ENCODE data around the gene HIVEP2.

Gene HIVEP2

GRCh38 chr6:142773859-142774648 lies 170.9 kb downstream of the HIVEP2 start:
- DNase-seq (ENCODE audit: low read depth) = no peak

DNA sequence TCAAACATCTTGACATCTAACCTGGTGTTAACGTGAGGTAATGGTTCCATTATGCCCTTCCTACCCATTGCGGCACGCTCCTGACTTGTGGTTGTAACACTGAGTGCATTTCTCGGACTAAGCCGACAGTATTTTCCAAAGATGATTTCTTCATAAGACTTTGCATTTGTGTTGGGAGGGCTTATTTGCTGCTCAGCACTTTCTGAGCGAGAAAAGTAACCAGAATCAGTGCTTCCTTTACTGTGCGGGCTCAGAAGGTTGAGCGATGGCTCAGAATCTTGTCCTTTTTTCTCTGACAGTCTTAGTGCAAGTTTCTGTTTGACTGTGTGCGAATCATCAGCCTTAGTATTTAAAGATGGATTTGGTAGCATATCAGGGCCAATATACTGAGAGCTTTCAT lies 171.7 kb downstream of the HIVEP2 start:
- no peak for DNase-seq (ENCODE audit: low read depth)

DNA sequence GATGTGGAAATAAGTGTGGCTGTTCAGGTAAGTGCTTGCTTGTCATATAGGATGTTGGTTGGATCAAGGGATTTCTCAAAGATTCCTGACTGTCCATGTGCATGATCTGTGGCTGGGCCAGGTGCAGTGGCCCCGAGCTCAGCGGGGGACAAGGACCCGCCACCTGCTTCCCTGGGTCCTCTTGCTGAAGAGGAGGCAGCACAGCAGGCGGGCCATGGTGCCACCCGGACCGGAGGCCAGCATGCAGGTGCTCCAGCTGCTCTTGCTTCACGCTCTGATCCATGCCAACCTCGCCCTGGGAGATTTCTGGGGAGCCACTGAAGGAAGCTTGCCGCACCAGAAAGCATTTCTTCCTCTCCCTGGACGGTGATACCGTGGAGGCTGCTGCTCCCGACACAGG lies 173.8 kb downstream of the HIVEP2 start:
- DNase-seq (ENCODE audit: low read depth) = no peak

DNA sequence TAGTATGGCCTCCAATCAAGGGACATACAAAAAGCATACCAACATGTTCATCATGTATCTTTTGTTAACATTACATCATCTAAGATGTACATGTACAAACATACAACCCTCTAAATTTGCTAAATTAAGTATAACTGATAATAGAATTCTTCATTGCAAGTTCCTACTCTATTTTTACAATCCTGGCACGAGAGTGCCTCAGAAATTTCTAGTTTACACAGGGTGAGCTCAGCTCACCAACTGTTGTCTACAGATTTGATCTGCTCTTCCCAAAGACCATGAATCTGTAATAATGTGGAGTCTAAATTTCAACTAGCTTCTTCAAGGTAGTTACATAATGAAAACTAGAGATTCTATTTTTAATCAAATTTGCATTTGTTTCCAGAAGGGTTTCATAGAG lies 179.7 kb downstream of the HIVEP2 start:
- no peak for DNase-seq (ENCODE audit: low read depth)

- no peak for DNase-seq (ENCODE audit: low read depth)
Observed at GRCh38 chr6:142764311-142764710, 180.7 kb downstream of the HIVEP2 start.

- DNase-seq (ENCODE audit: low read depth) = no peak
Observed at GRCh38 chr6:142763205-142763604, 181.8 kb downstream of the HIVEP2 start.

DNA sequence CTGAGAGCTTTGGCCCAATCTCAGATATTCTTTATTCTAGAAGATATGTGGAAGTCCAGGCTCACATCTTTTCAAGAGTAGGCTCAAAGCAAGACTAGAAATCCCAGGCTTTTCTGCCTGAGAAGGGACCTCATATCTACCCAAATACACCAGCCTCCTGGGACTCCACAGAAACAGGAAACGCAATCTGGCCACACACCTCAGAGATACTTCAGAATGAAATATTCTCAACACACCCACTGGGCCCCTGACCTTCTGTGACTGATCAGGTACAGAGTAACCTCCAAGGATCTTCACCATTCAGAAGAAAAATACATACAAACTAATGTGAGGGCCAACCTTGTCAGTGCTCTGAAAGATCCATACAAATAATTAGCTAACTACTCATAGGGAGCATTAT lies 183.2 kb downstream of the HIVEP2 start:
- DNase-seq (ENCODE audit: low read depth) = no peak

DNA sequence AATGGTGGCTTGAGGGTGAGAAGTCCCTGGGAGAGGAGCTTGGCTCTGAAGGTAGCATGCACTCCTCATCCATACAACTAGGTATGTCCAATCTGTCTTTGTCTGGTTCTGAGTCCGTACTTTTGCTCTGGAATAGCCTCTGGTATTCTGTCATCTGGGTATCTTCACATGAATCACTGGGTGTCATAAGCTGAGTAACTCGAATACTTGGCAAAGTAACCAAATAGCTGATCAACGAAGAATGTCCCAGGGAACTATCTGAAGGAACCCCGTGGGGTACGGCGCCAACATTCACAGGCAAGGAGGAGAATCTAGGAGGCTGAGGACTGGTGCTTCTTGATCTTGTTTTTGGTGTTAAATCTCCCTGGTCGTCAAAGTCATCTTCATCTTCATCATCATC lies 184.8 kb downstream of the HIVEP2 start:
- no peak for DNase-seq (ENCODE audit: low read depth)

GRCh38 chr6:142758629-142759025 lies 186.3 kb downstream of the HIVEP2 start:
- DNase-seq (ENCODE audit: low read depth) = no peak

DNA sequence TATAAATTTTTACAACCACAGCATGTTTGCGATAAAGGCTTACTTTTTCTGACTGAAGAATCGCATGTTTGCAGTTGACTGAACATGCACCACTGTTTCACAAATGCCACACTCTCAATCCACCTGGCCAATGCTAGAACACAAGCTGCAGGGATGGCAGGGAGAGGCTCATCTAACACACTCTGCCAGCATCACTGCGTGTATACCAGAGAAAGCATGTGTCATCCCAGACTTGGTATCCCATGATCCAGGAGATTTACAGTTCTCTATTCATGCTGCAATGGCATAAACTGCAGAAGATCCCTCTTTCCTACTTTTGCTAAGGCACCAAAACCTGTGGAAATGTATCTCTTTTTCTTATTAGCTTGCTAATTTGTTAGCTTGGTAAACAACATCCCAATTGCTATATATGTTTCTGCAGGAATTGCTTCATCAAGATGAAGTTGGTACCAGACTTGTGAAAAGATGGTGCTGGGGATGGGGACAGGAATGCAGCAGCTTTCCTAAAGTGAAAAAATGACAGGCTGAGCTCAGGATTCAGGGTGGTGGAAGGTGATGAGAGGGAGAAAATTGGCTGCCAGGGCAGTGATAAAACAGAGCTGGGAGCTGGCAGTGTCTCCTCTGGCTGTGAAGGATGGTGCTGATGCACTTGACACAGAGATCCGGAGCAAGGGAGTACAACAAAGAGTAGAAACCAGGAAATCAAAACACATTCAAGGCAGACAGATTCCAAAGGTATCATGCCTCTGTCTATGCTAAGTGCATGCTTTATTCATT lies 186.9 kb downstream of the HIVEP2 start:
- DNase-seq (ENCODE audit: low read depth) = no peak

DNA sequence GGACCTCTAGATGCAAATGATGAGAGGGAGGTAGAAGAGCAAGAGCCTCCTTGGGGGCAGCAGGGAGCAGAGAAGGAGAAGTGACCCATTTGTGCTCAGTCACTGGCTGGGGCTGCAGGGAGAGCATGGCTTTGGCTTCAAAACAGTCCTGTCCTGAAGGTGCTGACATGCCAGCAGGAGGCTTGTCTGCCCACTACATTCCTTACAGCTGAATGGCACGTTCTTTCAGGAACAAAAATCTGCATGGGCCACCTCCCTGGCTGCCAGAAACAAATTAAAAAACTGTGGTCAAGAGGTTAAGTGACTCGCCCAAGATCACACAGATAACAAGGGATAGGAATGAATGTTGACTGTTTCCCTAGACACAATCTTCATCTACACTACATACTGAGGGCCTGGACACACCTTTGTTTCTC lies 188.8 kb downstream of the HIVEP2 start:
- peak; percentile 90 for DNase-seq (ENCODE audit: low read depth)

DNA sequence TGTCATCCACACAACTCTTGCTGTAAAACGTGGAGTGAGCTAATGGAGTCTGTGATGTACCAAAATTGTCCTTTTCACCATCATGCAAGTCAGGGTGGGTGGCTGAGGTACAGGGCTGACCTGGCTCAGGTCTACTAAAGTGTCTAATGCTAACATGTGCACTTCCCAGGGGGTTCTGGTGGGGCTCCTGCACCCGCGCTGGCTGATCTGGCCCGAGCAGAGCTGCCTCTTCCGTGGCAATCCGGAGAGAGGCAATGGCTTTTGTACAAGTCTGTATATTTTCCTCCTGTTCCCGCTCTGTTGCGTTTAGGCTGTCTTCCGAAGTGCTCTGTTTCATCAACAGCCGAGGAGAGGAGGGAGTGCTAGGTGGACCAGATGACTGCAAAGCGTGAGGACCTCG lies 191.8 kb downstream of the HIVEP2 start:
- no peak for DNase-seq (ENCODE audit: low read depth)

DNA sequence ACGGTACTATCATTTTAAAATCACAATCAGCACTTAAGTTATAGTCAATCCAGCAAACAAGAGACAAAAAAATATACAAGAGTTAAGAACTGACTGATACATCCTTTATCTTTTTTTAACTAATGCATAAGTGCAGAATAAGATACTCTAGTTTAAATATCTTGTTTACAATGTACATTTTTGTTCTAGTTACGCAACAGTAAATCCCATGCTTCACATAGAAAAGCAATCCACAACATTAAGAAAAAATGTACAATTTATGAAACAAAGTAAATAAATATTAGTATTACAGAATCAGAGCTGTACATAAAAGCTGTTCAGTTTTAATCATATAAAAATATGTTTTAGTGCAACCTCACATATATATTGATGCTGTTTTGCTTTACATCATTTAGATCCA lies 192.6 kb downstream of the HIVEP2 start:
- no peak for DNase-seq (ENCODE audit: low read depth)

DNA sequence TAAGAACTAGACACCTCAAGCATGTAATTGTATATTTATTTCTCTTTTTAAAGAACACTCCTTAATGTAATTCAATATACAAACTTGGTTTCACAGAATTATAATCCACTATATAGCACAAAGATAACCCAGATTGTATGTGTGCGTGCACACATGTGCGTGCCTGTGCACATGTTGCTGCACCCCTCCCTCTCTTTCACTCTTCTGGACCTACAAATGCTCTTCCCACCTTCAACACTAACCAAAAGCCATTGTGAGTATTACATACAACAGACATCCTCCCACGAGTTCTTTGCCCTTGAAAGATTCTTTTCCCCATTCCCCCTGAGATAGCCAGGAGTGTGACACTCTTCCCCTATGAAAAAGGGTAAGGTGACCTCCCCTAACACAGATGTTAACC lies 193.5 kb downstream of the HIVEP2 start:
- no peak for DNase-seq (ENCODE audit: low read depth)

- DNase-seq (ENCODE audit: low read depth) = no peak
Observed at GRCh38 chr6:142750998-142751397, 194.0 kb downstream of the HIVEP2 start.

DNA sequence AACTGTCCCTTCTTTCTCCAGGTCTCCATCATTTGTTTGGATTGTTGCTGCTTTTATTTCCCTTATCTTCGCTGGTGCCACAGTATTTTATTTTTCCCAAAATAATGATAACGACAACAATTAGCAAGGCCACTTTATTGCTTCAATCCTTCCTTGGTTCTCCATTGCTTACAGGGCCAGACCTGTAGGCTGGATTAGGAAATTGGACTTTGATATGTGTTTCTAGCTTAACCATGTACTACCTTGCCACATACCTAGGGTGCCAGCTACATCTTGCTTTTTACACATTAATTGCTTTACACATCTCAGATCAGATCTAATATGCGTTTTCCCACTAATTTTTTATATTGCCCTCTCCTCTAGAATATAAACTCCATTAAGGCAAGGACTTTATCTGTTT lies 195.4 kb downstream of the HIVEP2 start:
- no peak for DNase-seq (ENCODE audit: low read depth)

DNA sequence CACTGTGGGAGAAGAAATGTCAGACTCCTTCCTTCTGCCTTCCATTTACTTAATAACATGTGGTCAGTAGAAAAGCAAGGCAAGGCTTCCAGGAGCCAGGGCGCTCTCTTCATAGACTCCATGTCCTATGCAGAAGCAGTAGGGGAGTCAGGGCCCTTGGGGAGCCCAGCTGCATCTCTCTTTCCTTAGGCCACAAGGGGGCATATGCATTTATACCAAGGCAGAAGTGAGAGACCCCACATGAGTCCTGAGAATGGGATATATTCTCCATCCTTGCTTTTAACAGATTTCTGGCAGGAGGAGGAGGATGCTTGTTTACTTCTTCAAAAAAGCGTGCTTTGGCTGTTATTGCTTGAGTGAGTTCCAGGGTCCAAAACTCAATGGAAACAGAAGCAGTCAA lies 198.5 kb downstream of the HIVEP2 start:
- DNase-seq (ENCODE audit: low read depth) = no peak

DNA sequence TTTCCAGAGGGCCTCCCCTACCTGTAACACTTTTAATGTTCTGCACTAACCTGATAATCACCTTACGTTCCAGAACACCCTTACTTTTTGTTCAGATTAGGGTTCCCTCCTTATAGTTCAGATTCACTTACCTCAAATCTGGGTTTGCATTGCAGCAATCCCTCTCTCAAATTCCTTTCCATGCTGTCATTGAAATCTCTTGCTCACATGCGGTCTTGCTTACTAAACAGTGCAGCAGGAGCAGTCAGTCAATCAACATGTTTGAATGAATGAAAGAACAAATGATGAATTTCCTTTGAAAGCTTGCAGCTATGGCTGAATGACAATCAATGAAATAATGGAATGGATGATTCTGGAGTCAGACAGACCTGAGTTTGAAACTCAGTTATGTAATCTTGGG lies 200.1 kb downstream of the HIVEP2 start:
- no peak for DNase-seq (ENCODE audit: low read depth)

DNA sequence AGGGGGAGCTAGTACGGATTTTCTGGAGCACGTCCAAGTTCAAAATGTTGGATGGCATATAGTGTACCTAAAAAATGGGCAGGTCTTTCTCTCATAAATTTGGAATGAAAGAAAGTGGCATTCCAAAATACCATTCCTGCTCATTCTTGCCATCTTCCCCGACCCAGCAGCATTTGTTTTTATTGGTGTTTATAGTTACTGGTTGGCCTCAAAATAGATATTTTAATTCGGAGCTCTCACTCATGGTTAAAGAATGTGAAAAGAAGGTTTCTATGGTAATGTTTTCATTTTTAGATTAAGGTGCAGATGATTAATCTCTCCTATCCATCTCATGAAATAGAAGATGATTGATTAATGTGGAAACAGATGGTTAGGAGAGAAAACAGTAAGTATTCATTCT lies 204.5 kb downstream of the HIVEP2 start:
- no peak for DNase-seq (ENCODE audit: low read depth)

DNA sequence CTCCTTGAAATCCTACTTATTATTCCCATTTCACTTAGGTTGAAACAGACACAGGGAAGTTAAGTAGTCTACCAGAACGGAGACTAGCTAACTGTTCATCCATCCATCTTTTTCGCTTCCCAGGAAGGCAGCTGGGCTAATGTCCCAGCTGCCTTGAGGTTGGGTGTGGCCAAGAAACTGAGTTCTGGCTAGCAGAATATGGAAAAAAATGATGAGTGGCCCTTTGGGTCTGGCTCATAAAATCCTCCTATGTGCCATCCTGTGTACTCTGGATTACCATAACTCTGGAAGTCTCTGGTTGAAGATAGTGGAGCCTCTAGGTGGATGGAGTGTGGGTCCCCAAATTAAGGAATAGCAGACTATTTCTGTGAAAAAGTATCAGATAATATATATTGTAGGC lies 206.2 kb downstream of the HIVEP2 start:
- DNase-seq (ENCODE audit: low read depth) = no peak

GRCh38 chr6:142738035-142738396 lies 207.0 kb downstream of the HIVEP2 start:
- no peak for DNase-seq (ENCODE audit: low read depth)

- no peak for DNase-seq (ENCODE audit: low read depth)
Observed at GRCh38 chr6:142737368-142738034, 207.5 kb downstream of the HIVEP2 start.

DNA sequence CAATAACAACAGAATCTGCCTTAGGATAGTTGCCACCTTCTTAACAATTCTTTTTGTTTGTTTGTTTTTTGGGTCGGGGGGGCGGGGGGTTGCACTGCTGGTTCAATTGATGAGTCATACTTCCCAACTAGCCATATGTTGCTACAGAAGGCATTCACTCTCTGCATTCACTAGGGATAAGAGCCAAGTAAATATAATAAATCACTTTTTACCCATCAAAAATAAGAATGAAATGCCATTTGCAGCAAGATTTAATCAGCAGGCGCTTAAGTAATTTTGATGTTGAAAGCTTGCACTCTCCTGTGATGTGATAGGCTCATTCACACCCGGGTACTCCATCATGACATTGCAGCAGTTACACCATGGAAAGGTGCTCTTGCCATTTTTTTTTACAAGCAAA lies 209.8 kb downstream of the HIVEP2 start:
- DNase-seq (ENCODE audit: low read depth) = no peak
